HepG2 (cell line): ENCODE results near the gene CD34. TPM values are rescaled to one million over a fixed set of nuclear protein-coding genes. Genes with fewer than 3 reads are reported as not detected.

Experiments used
- ATAC-seq: fragments of 200-7000 bp; cut with Tn5 transposase; 3 replicates; pipeline ENCODE4 v1.9.1; 2020; ENCODE audit warnings: mild to moderate bottlenecking, moderate library complexity
- BruUV-seq: library from RNA; stranded (reverse); fragments of 400-500 nt; replicated peaks from 2 replicates; lab custom pipeline; 2021; lab: Mats Ljungman, UMichigan
- CTCF ChIA-PET: fragments of 300-600 bp; formaldehyde crosslinking; extraction: SDS; loops from one replicate; lab custom pipeline; 2021; ENCODE audit warnings: low total read pairs, inconsistent platforms, low intra/inter-chr PET ratio; lab: Yijun Ruan, JAX
- POLR2A ChIA-PET: fragments of 350-600 bp; sonication (Branson Sonifier 250); formaldehyde crosslinking; loops from one replicate; lab custom pipeline; 2020; ENCODE audit warnings: antibody characterized with exemption, inconsistent platforms; lab: Yijun Ruan, JAX
- DNase-seq: peaks from one replicate; pipeline ENCODE4 v3.0.0-alpha.2; 2015; ENCODE audit warnings: low spot score
- FAIRE-seq: peaks from 3 replicates; lab custom pipeline; 2011; peaks lifted over from hg19 to GRCh38; lab: Jason Lieb, UNC
- H2AFZ ChIP-seq: one replicate; pipeline ENCODE4 v1.6.1; 2011; ENCODE audit warnings: low read length, inconsistent platforms
- H3K27ac ChIP-seq: fragments of 300-600 bp; 3 replicates; pipeline ENCODE4 v1.8.0; 2011; ENCODE audit warnings: mixed run types, mild to moderate bottlenecking, mixed read lengths, low read length, inconsistent platforms; ENCODE audit not compliant: insufficient read depth; ENCODE audit errors: extremely low read length
- H3K27me3 ChIP-seq, 2 experiments: fragments of 200-600 bp in 1 of 2; 2 replicates in 1 of 2; 3 replicates in 1 of 2; pipeline versions ENCODE4 v1.6.0 to v1.8.0; 2011; ENCODE audit warnings: low read length in 2 of 2, mild to moderate bottlenecking in 2 of 2, moderate library complexity in 2 of 2, inconsistent platforms in 1 of 2; ENCODE audit not compliant: insufficient read depth in 2 of 2, control insufficient read depth in 1 of 2
- H3K36me3 ChIP-seq, 2 experiments: fragments of 200-600 bp in 1 of 2; replicated peaks in 1 of 2; 2 replicates in 1 of 2; 3 replicates in 1 of 2; pipeline versions ENCODE4 v1.5.1 to v1.8.0; 2011; ENCODE audit warnings: low read length in 2 of 2, inconsistent platforms in 1 of 2; ENCODE audit not compliant: insufficient read depth in 2 of 2, control insufficient read depth in 1 of 2
- H3K4me1 ChIP-seq: 2 replicates; pipeline ENCODE4 v1.5.1; 2012; ENCODE audit warnings: low read length, inconsistent platforms; ENCODE audit not compliant: insufficient read depth
- H3K4me2 ChIP-seq: 2 replicates; pipeline ENCODE4 v1.6.0; 2011; ENCODE audit warnings: low read depth, low read length, inconsistent platforms
- H3K4me3 ChIP-seq, 3 experiments: fragments of 200-600 bp in 1 of 3; sonication (generic), shearing (Covaris generic) in 1 of 3; replicated peaks in 1 of 3; 2 replicates each; pipeline ENCODE4 v1.5.1; 2011 to 2016; ENCODE audit warnings: low read length in 3 of 3, inconsistent platforms in 2 of 3, low read depth in 2 of 3, mild to moderate bottlenecking in 2 of 3, control low read depth in 1 of 3, mixed read lengths in 1 of 3; ENCODE audit not compliant: insufficient read depth in 1 of 3
- H3K79me2 ChIP-seq: one replicate; pipeline ENCODE4 v1.6.1; 2011; ENCODE audit warnings: low read length, inconsistent platforms; ENCODE audit not compliant: insufficient read depth
- H3K9ac ChIP-seq: 2 replicates; pipeline ENCODE4 v1.6.0; 2011; ENCODE audit warnings: mild to moderate bottlenecking, low read depth, low read length, inconsistent platforms; ENCODE audit not compliant: insufficient read depth
- H3K9me3 ChIP-seq: 2 replicates; pipeline ENCODE4 v1.5.1; 2012; ENCODE audit warnings: mild to moderate bottlenecking, low read length
- H4K20me1 ChIP-seq: 2 replicates; pipeline ENCODE4 v1.6.0; 2011; ENCODE audit warnings: inconsistent platforms, mild to moderate bottlenecking, low read length, moderate library complexity; ENCODE audit not compliant: insufficient read depth
- KLF16 ChIP-seq, 2 experiments: sonication (generic) in 1 of 2; formaldehyde crosslinking in 1 of 2; IDR thresholded peaks; 2 replicates each; pipeline versions ENCODE4 v1.6.1 to v1.8.0; 2016 to 2023; ENCODE audit warnings: missing genetic modification reagents in 2 of 2, missing compliant biosample characterization in 1 of 2
- MAFF ChIP-seq: IDR thresholded peaks from 2 replicates; pipeline ENCODE4 v1.6.1; 2011; ENCODE audit warnings: low read depth, low read length, improper control_type of control experiment
- MXI1 ChIP-seq: IDR thresholded peaks from 3 replicates; pipeline ENCODE4 v1.6.1; 2012; ENCODE audit warnings: low read depth, low read length, inconsistent platforms, borderline replicate concordance
- POGZ ChIP-seq: sonication (generic); formaldehyde crosslinking; IDR thresholded peaks from 2 replicates; pipeline ENCODE4 v1.4.0; 2020; ENCODE audit warnings: mild to moderate bottlenecking, missing genetic modification reagents
- SPEN ChIP-seq: sonication (generic); formaldehyde crosslinking; IDR thresholded peaks from 2 replicates; pipeline ENCODE4 v1.5.1; 2020; ENCODE audit warnings: low read depth, mild to moderate bottlenecking, missing genetic modification reagents
- ZFAT ChIP-seq: sonication (generic); formaldehyde crosslinking; conservative IDR thresholded peaks from 2 replicates; pipeline ENCODE4 v1.8.1; 2023; ENCODE audit warnings: missing genetic modification reagents, inconsistent platforms
- ZMYM3 ChIP-seq: sonication (generic); formaldehyde crosslinking; IDR thresholded peaks from 2 replicates; pipeline ENCODE4 v1.5.1; 2020; ENCODE audit warnings: mild to moderate bottlenecking, missing genetic modification reagents
- ZNF253 ChIP-seq: sonication (generic); formaldehyde crosslinking; IDR thresholded peaks from 2 replicates; pipeline ENCODE4 v1.8.0; 2022; ENCODE audit warnings: mild to moderate bottlenecking, missing genetic modification reagents, borderline replicate concordance
- ZNF441 ChIP-seq: sonication (generic); formaldehyde crosslinking; IDR thresholded peaks from 2 replicates; pipeline ENCODE4 v1.7.0; 2021; ENCODE audit warnings: missing genetic modification reagents, borderline replicate concordance
- ZNF816 ChIP-seq: sonication (generic); formaldehyde crosslinking; IDR thresholded peaks from 2 replicates; pipeline ENCODE4 v1.8.0; 2022; ENCODE audit warnings: missing genetic modification reagents, mild to moderate bottlenecking, borderline replicate concordance
- WGBS: methylation state at CpG from one replicate; pipeline ENCODE4 v1.1.6; 2017; ENCODE audit warnings: low lambda C conversion rate; 5-methylcytosine and 5-hydroxymethylcytosine counted together
- in situ Hi-C: cut with HindIII; loops from 2 replicates; pipeline ENCODE4 v1.10.0; 2017; ENCODE audit warnings: low pct_unique_long_range_greater_than_20kb; ENCODE audit not compliant: extremely low pct_ligation_motif_present
- intact Hi-C: fragments of 100-400 bp; cut with micrococcal nuclease; formaldehyde crosslinking; loops from one replicate; pipeline ENCODE4 v1.10.0; 2022; ENCODE audit not compliant: unreplicated experiment
- polyA plus RNA-seq, 8 experiments: library from polyadenylated mRNA; depleted of rRNA in 3 of 8; stranded (reverse) in 7 of 8; unstranded in 1 of 8; fragments of >200 nt; fragmentation: Illumina TruSeq in 4 of 8; extraction: Trizol in 4 of 8; gene quantifications; 2 replicates each; pipeline versions ENCODE4 v1.2.1 to v1.2.3, GENCODE V29; 2011 to 2016; ENCODE audit warnings: low read depth in 4 of 8, missing spikeins in 1 of 8, mixed read lengths in 1 of 8; ENCODE audit not compliant: insufficient read depth in 1 of 8
- total RNA-seq, 5 experiments: library from RNA; depleted of rRNA; stranded (reverse); fragments of >200 nt; fragmentation: Illumina TruSeq; extraction: Trizol; gene quantifications; 2 replicates each; pipeline ENCODE4 v1.2.3, GENCODE V29; 2016; ENCODE audit warnings: low read depth in 1 of 5
- TF ChIP-seq, protein P1 (sequence below): sonication (generic); formaldehyde crosslinking; IDR thresholded peaks from 2 replicates; pipeline ENCODE4 v1.4.0; 2020; ENCODE audit warnings: missing genetic modification reagents, borderline replicate concordance
- TF ChIP-seq, protein P2 (sequence below): IDR thresholded peaks from 2 replicates; pipeline ENCODE4 v1.6.1; 2012; ENCODE audit warnings: inconsistent platforms
- TF ChIP-seq, protein P3 (sequence below): sonication (generic); formaldehyde crosslinking; IDR thresholded peaks from 2 replicates; pipeline ENCODE4 v1.9.0; 2022; ENCODE audit warnings: missing genetic modification reagents, mild to moderate bottlenecking, borderline replicate concordance
- TF ChIP-seq, protein P4 (sequence below): sonication (generic); formaldehyde crosslinking; IDR thresholded peaks from 2 replicates; pipeline ENCODE4 v1.8.0; 2022; ENCODE audit warnings: mild to moderate bottlenecking, missing genetic modification reagents
- TF ChIP-seq, protein P5 (sequence below): sonication (generic); formaldehyde crosslinking; IDR thresholded peaks from 2 replicates; pipeline ENCODE4 v1.8.1; 2022; ENCODE audit warnings: low read depth, mild to moderate bottlenecking, missing genetic modification reagents

Gene CD34
- total and polyA plus RNA-seq, 2 of the 13 experiments (the other 11 are each of a cell fraction or from before 2014, with no cell fraction given) = not detected

DNA sequence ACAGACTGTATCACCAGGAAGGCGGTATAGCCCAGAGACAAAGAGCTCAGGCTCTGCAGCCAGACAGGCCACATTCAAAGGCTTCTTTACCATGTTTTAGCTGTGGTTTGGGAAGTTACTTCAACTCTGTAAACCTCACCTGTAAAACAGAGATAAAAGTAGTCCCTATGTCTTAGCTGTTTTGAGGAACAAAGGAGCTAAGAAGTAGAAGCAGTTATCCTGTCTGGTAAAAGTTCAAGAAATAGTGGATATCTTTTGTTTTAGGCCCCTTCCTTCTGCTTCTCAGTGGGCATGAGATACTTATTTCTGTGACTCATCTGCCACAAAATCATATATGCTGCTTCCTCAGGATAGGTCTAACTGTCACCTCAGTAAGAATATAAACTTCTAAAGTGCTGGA, 6.5 kb downstream of the CD34 start (continued):
- TF ChIP-seq, protein P1, sequence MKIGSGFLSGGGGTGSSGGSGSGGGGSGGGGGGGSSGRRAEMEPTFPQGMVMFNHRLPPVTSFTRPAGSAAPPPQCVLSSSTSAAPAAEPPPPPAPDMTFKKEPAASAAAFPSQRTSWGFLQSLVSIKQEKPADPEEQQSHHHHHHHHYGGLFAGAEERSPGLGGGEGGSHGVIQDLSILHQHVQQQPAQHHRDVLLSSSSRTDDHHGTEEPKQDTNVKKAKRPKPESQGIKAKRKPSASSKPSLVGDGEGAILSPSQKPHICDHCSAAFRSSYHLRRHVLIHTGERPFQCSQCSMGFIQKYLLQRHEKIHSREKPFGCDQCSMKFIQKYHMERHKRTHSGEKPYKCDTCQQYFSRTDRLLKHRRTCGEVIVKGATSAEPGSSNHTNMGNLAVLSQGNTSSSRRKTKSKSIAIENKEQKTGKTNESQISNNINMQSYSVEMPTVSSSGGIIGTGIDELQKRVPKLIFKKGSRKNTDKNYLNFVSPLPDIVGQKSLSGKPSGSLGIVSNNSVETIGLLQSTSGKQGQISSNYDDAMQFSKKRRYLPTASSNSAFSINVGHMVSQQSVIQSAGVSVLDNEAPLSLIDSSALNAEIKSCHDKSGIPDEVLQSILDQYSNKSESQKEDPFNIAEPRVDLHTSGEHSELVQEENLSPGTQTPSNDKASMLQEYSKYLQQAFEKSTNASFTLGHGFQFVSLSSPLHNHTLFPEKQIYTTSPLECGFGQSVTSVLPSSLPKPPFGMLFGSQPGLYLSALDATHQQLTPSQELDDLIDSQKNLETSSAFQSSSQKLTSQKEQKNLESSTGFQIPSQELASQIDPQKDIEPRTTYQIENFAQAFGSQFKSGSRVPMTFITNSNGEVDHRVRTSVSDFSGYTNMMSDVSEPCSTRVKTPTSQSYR (CRISPR knock-in tag) = no peak
- TF ChIP-seq ZFAT (CRISPR knock-in tag) = no peak
- TF ChIP-seq, protein P2, sequence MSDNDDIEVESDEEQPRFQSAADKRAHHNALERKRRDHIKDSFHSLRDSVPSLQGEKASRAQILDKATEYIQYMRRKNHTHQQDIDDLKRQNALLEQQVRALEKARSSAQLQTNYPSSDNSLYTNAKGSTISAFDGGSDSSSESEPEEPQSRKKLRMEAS = no peak
- TF ChIP-seq, protein P3, sequence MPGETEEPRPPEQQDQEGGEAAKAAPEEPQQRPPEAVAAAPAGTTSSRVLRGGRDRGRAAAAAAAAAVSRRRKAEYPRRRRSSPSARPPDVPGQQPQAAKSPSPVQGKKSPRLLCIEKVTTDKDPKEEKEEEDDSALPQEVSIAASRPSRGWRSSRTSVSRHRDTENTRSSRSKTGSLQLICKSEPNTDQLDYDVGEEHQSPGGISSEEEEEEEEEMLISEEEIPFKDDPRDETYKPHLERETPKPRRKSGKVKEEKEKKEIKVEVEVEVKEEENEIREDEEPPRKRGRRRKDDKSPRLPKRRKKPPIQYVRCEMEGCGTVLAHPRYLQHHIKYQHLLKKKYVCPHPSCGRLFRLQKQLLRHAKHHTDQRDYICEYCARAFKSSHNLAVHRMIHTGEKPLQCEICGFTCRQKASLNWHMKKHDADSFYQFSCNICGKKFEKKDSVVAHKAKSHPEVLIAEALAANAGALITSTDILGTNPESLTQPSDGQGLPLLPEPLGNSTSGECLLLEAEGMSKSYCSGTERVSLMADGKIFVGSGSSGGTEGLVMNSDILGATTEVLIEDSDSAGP (CRISPR knock-in tag) = no peak
- TF ChIP-seq MXI1 = no peak
- no peak for TF ChIP-seq SPEN

DNA sequence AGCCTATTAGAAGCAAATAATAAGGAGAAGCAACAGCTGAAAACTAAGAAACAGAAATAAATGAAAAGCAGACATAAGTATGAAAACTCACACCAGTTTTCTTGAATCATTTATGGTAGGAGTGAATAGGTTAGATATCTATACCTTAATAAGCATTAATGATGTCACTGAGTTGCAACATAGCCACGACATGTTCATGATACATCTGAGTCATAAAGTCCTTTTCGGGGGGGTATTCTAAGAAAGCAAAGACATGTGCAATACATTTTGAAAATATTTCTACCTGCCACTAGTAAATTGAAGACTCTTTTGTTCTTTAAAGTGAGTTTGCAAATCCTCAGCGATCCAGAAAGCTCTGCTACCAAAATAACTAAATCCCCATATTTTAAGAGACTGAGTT, 7.2 kb downstream of the CD34 start:
- ChIA-PET CTCF (no interaction called here), POLR2A (no interaction called here)
- DNase-seq = no peak
- FAIRE-seq = no peak
- Histone ChIP-seq H3K9me3 (no peaks in the 10 kb centered on the region), H3K9ac (no peak overlapping the region), H3K27ac (no peak overlapping the region), H3K79me2 (no peaks in the 10 kb centered on the region), H3K4me2 (no peak overlapping the region), H3K4me3 (no peak overlapping the region), H3K36me3 (no peaks in the 10 kb centered on the region), H4K20me1 (no peaks in the 10 kb centered on the region), H3K4me1 (no peaks in the 10 kb centered on the region), H3K27me3 (0 out of 5 replicates have a peak, but pooled peaks cover 0 to 5% of the 10 kb centered on the region in 2 experiments), H2AFZ (no peak overlapping the region)
- no TSS peak for BruUV-seq
- in situ Hi-C loops (no loop called here), intact Hi-C loops (no loop called here)
- WGBS = 7% methylated on average over 3 of the region's 3 CpGs
- no peak for ATAC-seq
- TF ChIP-seq, protein P4, sequence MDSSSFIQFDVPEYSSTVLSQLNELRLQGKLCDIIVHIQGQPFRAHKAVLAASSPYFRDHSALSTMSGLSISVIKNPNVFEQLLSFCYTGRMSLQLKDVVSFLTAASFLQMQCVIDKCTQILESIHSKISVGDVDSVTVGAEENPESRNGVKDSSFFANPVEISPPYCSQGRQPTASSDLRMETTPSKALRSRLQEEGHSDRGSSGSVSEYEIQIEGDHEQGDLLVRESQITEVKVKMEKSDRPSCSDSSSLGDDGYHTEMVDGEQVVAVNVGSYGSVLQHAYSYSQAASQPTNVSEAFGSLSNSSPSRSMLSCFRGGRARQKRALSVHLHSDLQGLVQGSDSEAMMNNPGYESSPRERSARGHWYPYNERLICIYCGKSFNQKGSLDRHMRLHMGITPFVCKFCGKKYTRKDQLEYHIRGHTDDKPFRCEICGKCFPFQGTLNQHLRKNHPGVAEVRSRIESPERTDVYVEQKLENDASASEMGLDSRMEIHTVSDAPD (CRISPR knock-in tag) = no peak
- no peak for TF ChIP-seq ZNF816
- TF ChIP-seq ZMYM3 = no peak
- TF ChIP-seq ZNF253 (CRISPR knock-in tag) = no peak
- no peak for TF ChIP-seq KLF16 (CRISPR knock-in tag; IDR thresholded peaks at IDR 0.05)
- no peak for TF ChIP-seq MAFF
- no peak for TF ChIP-seq ZNF441 (CRISPR knock-in tag)
- TF ChIP-seq POGZ (CRISPR knock-in tag) = no peak
- TF ChIP-seq, protein P5, sequence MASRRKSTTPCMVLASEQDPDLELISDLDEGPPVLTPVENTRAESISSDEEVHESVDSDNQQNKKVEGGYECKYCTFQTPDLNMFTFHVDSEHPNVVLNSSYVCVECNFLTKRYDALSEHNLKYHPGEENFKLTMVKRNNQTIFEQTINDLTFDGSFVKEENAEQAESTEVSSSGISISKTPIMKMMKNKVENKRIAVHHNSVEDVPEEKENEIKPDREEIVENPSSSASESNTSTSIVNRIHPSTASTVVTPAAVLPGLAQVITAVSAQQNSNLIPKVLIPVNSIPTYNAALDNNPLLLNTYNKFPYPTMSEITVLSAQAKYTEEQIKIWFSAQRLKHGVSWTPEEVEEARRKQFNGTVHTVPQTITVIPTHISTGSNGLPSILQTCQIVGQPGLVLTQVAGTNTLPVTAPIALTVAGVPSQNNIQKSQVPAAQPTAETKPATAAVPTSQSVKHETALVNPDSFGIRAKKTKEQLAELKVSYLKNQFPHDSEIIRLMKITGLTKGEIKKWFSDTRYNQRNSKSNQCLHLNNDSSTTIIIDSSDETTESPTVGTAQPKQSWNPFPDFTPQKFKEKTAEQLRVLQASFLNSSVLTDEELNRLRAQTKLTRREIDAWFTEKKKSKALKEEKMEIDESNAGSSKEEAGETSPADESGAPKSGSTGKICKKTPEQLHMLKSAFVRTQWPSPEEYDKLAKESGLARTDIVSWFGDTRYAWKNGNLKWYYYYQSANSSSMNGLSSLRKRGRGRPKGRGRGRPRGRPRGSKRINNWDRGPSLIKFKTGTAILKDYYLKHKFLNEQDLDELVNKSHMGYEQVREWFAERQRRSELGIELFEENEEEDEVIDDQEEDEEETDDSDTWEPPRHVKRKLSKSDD (CRISPR knock-in tag) = no peak
